ENCODE data around the gene ARCN1. TPM values are rescaled to one million over a fixed set of nuclear protein-coding genes. Genes with fewer than 3 reads are reported as not detected.

Gene ARCN1
- total and polyA plus RNA-seq, 7 donors = 49.4 to 76.3 (median 60.8) TPM

DNA sequence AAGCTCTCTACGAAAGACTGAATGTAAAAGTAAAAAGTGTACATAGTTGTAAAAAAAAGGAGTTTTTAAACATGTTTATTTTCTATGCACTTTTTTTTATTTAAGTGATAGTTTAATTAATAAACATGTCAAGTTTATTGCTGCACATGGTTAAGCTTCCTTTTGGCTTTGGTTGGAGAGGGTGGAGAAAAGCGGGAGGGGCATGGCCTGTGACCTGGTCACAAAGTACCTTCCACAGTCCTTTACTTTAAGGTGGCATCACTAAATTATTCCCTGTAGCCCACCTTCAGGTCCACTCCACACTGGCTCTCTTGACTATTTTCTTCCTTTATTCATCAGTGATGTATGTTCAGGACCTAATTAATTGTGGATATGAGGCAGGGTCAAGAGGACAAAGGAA, 45.5 kb upstream of the ARCN1 start:
- Histone ChIP-seq H3K36me3 (ENCODE audit: insufficient read depth in 1 of 2, low read depth in 1 of 2) (peaks cover 0 to 34% of the 10 kb centered on the region in 2 donors), H3K27me3 (ENCODE audit: insufficient read depth in 3 of 3, low read length in 2 of 3) (no peaks in the 10 kb centered on the region), H3K4me3 (no peak overlapping the region), H3K27ac (no peak overlapping the region), H3K9me3 (no peaks in the 10 kb centered on the region), H3K4me1 (peaks cover 9% of the 10 kb centered on the region)
- 81 to 89% (median 83%) methylated on average over 2 of the region's 2 CpGs for WGBS, 3 donors
- intact Hi-C loops (cut with DNase I) = no loop called here
- DNase-seq = no peak
- TF ChIP-seq, protein P1, sequence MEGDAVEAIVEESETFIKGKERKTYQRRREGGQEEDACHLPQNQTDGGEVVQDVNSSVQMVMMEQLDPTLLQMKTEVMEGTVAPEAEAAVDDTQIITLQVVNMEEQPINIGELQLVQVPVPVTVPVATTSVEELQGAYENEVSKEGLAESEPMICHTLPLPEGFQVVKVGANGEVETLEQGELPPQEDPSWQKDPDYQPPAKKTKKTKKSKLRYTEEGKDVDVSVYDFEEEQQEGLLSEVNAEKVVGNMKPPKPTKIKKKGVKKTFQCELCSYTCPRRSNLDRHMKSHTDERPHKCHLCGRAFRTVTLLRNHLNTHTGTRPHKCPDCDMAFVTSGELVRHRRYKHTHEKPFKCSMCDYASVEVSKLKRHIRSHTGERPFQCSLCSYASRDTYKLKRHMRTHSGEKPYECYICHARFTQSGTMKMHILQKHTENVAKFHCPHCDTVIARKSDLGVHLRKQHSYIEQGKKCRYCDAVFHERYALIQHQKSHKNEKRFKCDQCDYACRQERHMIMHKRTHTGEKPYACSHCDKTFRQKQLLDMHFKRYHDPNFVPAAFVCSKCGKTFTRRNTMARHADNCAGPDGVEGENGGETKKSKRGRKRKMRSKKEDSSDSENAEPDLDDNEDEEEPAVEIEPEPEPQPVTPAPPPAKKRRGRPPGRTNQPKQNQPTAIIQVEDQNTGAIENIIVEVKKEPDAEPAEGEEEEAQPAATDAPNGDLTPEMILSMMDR (IDR thresholded peaks at IDR 0.05) = no peak
- ATAC-seq = no peak

DNA sequence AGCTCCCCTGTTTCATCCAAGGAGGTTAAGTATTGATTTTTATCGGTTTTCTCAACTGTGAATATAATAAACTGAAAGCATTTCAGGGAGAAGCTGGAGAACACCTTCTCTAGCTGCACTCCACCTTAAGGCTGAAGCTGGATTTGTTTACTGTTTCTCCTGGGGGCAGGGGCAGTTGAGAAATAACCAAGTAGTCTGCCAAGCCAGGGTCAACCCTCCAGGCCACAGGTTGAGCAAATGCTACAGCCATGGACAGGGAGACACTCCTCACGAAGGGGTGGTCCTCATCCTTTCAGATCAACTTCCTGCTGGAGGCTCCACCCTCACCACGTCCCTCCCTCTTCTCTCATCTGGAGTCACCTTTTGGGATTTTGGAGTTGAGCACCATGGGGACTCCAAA, 45.1 kb upstream of the ARCN1 start, which contains the start of gene TTC36:
TTC36 (plus strand) TSS at position 366 of the 400 bp plus-strand sequence; CDS start at position 387, 21 bp downstream.
- Histone ChIP-seq H3K4me3 (no peak within 1 kb of the TSS), H3K36me3 (ENCODE audit: insufficient read depth in 1 of 2, low read depth in 1 of 2) (peaks cover 0 to 30% of the 10 kb centered on the region in 2 donors), H3K27ac (no peak within 1 kb of the TSS), H3K4me1 (peaks cover 9% of the 10 kb centered on the region), H3K27me3 (ENCODE audit: insufficient read depth in 3 of 3, low read length in 2 of 3) (no peaks in the 10 kb centered on the region), H3K9me3 (no peaks in the 10 kb centered on the region)
- intact Hi-C loops (cut with DNase I) = no loop called here
- ATAC-seq (no peak), DNase-seq (no peak)
- TF ChIP-seq, protein P1 (IDR thresholded peaks at IDR 0.05) = no peak
- WGBS, 3 donors = 61 to 67% (median 65%) methylated on average over 3 of the region's 3 CpGs

DNA sequence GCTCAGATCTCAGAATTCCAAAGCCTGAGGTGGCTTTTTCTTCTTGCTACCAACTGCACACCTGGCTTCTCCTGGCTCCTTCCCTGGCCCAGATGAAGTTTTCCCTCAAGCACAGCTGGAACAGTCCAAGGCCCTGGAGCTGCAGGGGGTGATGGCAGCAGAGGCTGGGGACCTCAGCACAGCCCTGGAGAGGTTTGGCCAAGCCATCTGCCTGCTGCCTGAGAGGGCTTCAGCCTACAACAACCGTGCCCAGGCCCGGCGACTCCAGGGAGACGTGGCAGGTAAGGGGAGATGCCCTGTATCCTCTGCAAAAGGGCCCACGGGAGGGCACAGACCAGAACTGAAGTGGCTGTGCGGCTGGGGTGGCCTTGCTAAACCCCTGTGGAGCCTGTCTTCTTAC, 43.7 kb upstream of the ARCN1 start:
- Histone ChIP-seq H3K9me3 (no peaks in the 10 kb centered on the region), H3K27ac (no peak overlapping the region)
- intact Hi-C loops (cut with DNase I) = no loop called here

DNA sequence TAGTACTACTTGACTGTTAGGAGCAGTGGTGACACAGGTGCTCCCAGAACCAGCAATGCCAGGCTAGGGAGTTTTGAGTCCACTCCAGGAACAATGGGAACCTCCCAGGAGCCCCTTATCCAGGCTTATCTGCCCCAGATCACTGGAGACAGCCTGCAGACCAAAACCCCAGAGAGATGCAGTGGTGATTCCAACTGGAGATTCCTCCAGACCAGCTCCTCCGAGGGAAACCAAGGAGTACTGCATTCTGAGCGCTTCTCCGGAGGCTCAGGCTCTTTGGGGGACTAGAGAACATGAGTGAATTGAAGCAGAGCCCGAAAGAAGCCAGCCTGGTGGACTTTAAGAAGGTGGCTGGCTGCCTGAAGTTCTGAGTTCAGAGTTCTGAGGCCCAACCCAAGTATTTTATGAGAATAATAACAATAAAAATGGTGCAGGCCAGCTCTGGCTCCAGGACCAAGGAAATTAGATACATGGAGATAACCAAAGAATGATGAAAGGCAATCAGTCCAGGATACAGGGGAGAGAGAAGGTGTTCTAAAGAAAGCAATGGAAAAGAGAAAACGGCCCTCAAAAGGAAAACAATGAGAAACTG, 42.5 kb upstream of the ARCN1 start:
- Histone ChIP-seq H3K9me3 (no peaks in the 10 kb centered on the region), H3K36me3 (ENCODE audit: insufficient read depth in 1 of 2, low read depth in 1 of 2) (peaks cover 0 to 10% of the 10 kb centered on the region in 2 donors), H3K27ac (peak overlapping the region; percentile 80), H3K4me1 (peaks cover 9% of the 10 kb centered on the region), H3K27me3 (ENCODE audit: insufficient read depth in 3 of 3, low read length in 2 of 3) (no peaks in the 10 kb centered on the region), H3K4me3 (peak overlapping the region; percentile 91)
- intact Hi-C loops (cut with DNase I) = loop anchor here (2.0 to 5.0 kb wide), 2 partner anchors 37 to 38 kb away; partner anchors contain the start of gene IFT46 (in 1 of the 2)
- ATAC-seq (no peak), DNase-seq (no peak)
- 56 to 59% (median 57%) methylated on average over 5 of the region's 5 CpGs for WGBS, 3 donors
- TF ChIP-seq, protein P1 (IDR thresholded peaks at IDR 0.05) = no peak

More for the DNA sequence above, 43.7 kb upstream of the ARCN1 start:
- ATAC-seq (no peak), DNase-seq (no peak)
- TF ChIP-seq, protein P1 (IDR thresholded peaks at IDR 0.05) = no peak
- WGBS, 3 donors = 86 to 88% (median 88%) methylated on average over 6 of the region's 6 CpGs
- H3K36me3 ChIP-seq (ENCODE audit: insufficient read depth in 1 of 2, low read depth in 1 of 2) = peaks cover 0 to 16% of the 10 kb centered on the region in 2 donors
- H3K27me3 ChIP-seq (ENCODE audit: insufficient read depth in 3 of 3, low read length in 2 of 3) = no peaks in the 10 kb centered on the region
- peaks cover 9% of the 10 kb centered on the region for H3K4me1 ChIP-seq
- H3K4me3 ChIP-seq = no peak overlapping the region
